GM18505 (cell line): ENCODE data around the gene CASP3.
"Not testable (repeated sequence)": the region's sequence is repeated elsewhere in the genome, so short reads cannot be mapped to it uniquely, and the experiment has no call there.

Experiments
- ATAC-seq: cut with Tn5 transposase; IDR thresholded peaks from one replicate; pipeline ENCODE4 v1.9.1; 2021; ENCODE audit not compliant: unreplicated experiment
- POLR2A ChIP-seq: IDR thresholded peaks from 4 replicates; pipeline ENCODE4 v1.6.1; 2011; ENCODE audit warnings: borderline replicate concordance; ENCODE audit not compliant: insufficient read depth, insufficient read length; ENCODE audit errors: extremely low read depth

CASP3 gene

DNA sequence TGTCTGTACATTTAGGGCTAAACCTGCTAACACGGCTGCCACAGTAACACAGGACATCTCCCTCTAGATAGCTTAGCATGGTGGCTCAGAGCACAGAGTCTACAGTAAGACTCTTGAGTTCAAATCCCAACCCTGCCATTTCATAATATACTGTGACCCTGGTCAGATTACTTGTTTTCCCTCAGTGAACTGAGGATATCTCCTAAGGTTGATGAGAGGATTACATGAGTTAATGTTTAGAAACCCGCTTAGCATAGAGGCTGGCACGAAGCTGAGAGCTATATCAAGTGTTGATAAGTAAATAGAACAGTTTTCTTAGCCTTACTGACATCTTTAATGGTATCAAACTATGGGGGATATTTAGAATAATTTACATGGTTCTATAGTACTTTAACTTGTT, 37.2 kb downstream of the CASP3 start:
- ATAC-seq, result no peak
- no peak for TF ChIP-seq POLR2A

DNA sequence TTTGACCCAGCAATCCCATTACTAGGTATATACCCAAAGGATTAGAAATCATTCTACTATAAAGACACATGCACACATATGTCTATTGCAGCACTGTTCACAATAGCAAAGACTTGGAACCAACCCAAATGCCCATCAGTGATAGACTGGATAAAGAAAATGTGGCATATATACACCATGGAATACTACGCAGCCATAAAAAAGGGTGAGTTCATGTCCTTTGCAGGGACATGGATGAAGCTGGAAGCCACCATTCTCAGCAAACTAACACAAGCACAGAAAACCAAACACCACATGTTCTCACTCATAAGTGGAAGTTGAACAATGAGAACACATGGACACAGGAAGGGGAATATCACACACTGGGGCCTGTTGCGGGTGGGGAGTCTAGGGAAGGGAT, 41.8 kb downstream of the CASP3 start:
- not testable (repeated sequence) for ATAC-seq

DNA sequence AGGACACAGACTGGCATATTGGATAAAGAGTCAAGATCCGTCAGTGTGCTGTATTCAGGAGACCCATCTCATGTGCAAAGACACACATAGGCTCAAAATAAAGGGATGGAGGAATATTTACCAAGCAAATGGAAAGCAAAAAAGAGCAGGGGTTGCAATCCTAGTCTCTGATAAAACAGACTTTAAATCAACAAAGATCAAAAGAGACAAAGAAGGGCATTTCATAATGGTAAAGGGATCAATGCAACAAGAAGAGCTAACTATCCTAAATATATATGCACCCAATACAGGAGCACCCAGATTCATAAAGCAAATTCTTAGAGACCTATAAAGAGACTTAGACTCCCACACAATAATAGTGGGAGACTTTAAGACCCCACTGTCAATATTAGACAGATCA, 46.4 kb downstream of the CASP3 start:
- ATAC-seq, result not testable (repeated sequence)

DNA sequence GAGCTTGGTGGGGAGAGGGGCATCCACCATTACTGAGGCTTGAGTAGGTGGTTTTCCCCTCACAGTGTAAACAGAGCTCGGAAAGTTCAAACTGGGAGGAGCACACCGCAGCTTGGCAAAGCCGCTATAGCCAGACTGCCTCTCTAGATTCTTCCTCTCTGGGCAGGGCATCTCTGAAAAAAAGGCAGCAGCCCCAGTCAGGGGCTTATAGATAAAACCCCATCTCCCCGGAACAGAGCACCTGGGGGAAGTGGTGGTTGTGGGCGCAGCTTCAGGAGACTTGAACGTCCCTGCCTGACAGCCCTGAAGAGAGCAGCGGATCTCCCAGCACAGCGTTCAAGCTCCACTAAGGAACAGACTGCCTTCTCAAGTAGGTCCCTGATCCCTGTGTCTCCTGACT, 48.3 kb downstream of the CASP3 start:
- ATAC-seq, result not testable (repeated sequence)

DNA sequence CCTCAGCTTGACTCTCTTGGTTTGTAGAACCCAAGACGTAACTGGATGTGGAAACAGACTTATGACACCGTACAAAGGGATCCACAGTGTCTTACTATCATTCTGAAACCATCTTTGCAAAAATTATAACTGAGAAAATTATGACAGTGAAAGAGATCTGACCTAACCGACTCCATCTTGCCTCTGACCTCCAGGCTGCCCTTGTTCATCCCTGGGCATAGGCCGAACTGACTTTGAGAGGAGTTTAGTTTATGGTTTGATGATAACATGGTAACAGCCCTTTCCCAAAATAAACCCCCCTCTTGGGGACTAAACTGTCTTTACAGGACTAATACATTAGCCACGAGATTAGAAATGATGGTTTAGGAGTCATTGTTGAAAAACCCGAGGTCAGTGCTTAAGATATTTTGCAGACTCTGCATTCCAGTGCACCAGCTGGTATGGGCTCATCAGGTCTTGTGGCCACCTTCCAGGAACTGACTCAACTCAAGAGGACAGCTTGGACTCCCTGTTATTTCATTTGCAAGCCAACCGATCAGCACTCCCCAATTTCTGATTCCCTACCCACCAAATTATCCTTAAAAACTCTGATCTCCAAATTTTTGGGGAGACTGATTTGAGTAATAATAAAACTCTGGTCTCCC, 49.6 kb downstream of the CASP3 start:
- ATAC-seq, result no peak
- TF ChIP-seq POLR2A, result no peak

DNA sequence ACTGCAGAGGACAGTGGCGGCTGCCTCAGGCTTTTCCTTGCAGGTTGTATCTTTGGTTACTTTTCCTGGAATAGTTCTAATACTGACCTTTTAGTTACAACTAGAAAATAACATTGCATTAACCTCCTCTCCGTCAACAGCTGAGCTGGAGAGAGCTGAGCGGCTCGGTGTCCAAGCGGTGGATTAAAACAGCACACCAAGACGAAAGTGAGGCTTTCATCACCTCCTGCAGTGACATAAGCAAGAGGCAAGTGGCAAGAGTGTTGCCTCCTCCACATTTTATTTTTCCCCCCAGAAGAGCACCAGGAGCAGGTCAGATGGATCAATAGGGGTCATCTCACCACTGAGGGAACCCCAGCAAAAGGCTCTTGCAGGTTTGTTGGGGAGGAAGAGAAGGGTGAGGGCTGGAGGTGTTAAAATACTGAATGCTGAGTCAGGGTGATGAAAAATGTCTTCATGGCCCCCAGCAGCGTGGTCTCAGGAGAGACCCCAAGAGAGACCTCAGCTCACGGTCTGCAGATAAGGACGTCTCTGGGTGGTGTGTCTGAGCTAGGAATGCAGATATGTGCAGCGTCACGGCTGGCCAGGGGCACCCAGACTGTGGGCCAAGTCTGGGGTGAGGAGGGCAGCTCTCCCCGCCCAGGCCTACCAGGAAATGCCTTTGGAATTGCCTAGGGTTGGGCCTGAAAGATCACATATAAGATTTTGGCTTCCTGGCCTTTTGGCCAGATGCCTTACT, 50.3 kb downstream of the CASP3 start:
- no peak for ATAC-seq

DNA sequence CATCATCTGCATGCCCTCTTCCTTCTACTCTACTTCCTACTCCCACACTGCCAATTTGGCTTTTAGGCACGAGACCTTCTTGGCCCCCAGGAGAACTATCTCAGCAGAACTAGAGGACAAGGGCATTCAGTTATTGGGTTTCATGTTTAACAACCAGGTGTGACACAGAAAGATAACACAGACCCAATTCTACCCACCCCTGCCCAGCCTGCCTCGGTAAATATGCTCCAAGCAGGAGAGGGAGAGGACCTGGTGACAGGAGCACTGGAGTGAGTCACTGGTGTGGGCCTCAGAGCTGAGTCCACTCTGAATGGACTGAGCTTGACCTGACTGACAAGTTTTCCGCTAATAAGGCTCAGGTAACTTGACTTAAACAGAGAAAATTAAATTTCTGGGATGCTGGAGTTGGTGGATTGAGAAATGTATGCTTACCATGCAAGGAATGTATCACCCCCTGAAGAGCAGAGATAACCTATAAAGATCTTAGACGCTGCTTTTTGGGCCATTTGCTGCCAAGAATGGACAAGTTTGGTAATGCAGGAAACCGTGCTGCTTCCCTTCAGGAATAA, 52.5 kb downstream of the CASP3 start:
- TF ChIP-seq POLR2A, result no peak
- ATAC-seq, result no peak

More for the DNA sequence above, 50.3 kb downstream of the CASP3 start:
- TF ChIP-seq POLR2A, result no peak

DNA sequence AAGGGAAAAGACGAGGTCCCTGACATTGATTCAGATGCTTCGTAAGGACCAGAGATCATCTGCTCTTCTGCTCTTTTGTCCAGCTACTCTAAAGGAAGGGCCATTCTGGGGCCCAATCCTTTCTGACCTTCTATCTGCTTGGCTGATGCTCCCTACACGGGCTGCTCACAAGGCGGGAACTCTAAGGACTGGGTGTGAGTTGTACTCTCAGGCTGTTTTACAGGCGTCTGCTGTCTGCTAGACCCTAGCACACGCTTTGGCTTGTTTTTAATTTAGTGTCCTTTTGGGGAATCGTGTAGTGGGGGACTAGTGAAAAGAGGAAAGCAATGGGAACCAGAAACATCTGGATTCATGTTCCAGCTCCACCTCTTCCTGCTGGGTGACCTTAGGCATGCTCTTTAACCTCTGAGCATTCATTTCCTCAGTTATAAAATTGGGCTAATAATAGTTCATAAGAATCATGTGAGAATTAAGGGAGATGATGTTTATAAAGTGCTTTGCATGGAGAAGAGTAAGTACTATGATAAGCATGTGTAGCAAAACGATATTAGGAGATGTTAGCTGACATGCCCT, 53.1 kb downstream of the CASP3 start:
- ATAC-seq, result no peak
- TF ChIP-seq POLR2A, result no peak

DNA sequence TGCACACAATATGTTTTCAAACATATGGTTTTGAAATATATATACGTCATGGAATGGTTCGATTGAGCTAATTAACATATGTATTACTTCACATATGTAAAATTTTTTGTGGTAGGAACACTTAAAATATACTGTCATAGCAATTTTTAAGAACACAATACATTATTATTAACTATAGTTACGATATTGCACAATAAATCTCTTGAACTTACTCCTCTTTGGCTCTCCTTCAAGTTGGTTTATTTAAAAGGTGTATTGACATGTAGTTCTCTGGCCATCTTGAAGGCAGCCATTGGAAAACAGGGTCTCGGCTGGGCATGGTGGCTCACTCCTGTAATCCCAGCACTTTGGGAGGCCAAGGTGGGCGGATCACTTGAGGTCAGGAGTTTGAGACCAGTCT, 53.8 kb downstream of the CASP3 start:
- no peak for TF ChIP-seq POLR2A
- no peak for ATAC-seq

DNA sequence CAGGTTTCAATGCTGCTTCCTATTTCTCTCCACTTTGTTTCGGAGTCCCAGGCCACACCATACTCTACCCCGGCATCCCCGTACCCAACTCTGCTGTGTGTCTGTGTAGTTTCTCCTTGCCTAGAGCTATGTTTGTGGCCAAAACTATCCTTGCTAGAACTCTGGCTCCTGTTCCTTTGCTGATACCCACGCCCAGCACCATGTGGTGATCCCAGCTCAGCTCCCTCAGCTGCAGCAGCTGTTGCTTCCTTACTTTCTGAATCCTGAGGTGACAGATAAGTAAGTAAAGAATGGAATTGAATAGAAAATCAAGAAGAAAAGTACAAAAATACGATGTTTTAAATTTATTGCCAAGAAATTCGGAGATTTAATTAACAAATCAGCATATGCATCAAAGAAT, 55.8 kb downstream of the CASP3 start:
- TF ChIP-seq POLR2A, result no peak
- no peak for ATAC-seq

DNA sequence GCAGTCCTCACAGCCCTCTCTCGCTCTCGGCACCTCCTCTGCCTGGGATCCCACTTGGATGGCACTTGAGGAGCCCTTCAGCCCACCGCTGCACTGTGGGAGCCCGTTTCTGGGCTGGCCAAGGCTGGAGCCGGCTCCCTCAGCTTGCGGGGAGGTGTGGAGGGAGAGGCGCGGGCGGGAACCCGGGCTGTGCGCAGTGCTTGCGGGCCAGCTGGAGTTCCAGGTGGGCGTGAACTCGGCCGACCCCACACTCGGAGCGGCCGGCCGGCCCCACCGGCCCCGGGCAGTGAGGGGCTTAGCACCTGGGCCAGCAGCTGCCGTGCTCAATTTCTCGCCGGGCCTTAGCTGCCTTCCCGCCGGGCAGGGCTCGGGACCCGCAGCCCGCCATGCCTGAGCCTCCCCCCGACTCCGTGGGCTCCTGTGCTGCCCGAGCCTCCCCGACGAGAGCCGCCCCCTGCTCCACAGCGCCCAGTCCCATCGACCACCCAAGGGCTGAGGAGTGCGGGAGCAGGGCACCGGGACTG, 57.4 kb downstream of the CASP3 start:
- ATAC-seq, result not testable (repeated sequence)

DNA sequence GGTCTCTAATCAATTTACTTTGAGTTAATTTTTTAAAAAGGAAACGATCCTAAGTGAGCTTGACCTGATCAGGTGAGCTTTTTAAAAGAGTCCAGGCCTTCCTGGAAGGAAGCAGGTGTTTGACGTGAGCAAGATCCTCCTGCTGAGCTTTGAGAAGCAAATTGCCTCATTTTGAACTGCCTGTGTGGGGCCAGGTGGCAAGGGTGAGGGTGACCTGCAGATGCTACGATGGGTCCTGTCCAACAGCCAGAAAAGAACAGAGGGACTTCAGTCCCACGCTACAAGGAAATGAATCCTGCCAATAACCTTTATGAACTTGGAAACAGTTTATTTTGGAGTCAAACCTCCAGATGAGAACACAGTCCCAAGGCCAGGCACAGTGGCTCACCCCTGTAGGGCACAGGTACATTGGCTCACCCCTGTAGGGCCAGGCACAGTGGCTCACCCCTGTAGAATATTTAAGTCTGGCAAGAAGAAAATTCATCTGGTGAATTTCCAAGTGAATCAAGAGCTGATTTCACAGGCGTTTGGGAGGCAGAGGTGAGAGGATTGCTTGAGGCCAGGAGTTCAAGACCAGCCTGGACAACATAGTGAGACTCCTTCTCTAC, 58.1 kb downstream of the CASP3 start:
- no peak for TF ChIP-seq POLR2A
- ATAC-seq, result no peak

DNA sequence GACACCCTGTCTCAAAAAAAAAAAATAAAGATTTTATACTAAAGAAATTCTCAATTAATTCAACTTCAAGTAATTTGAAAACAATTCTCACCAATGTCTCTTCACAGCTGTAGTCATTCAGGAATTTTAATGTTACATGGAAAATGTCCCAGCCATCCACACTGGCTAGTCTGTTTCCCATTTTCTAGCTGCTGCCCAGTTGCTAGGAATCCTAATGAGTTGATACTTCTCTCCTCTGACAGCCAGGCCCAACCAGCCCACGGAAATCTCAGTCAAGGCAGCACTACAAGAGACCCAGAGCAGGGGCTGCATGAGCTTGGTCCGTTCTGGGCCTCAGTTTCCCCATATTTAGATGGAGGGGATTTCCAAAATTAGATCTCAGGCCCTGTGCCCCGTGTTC, 59.1 kb downstream of the CASP3 start:
- ATAC-seq, result no peak

DNA sequence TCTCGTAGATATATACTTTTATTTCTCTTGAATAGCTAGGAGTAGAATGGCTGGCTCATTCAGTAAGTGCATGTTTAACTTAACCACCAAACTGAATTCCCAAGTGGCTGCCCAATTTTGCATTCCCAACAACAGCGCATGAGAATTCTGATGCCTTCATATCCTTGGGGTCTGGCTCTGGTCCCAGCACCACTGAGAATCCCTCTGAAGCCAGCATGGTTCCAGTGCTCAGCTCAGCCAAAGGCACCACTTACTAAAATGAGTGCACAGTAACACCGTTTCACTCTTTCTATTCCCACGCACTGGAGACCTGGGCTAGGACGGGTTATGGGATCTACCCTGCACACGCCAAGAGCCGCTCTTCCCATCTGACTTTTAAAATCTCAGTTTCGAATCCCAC, 60.4 kb downstream of the CASP3 start:
- TF ChIP-seq POLR2A, result no peak
- ATAC-seq, result no peak

More for the DNA sequence above, 59.1 kb downstream of the CASP3 start:
- no peak for TF ChIP-seq POLR2A
